Measurements from ENCODE around the gene SPAG6. TPM values are rescaled to one million over a fixed set of nuclear protein-coding genes. Genes with fewer than 3 reads are reported as not detected.

Gene SPAG6
- total RNA-seq, 1 donor from 2014 or later: not detected

DNA sequence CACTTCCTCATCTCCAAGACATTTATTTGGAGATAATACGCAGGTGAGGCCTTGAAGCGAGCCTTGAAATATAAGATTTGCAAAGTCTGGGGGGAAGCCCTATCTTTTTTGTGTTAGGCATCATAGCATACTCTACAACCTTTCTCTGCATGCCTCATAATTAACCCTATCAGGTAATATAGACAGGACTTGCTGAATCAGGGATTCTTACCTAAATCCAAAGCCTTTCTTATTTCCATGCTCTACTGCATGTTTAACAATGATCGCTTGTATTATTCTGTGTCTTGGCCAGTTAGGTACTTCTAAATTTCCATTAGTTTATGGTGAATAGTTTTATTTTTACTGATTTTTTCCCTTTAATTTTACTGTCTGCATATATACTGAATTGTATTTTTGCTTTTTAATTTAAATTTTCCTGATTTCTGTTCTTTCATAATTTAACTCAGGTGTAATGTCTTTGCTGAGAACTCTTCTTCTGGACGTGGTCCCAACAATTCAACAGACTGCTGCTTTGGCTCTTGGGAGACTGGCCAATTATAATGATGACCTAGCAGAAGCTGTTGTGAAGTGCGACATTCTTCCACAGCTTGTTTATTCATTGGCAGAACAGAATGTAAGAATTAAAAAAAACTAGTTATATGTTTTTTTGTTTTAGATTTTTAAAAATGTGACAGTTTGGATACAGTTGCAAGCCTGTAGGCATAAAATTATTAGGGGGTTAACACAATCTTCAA, 19.3 kb downstream of the SPAG6 start:
- FAIRE-seq: no peak
- H3K36me3 ChIP-seq (ENCODE audit: control insufficient read depth, insufficient read depth, low read length): no peaks in the 10 kb centered on the region
- H3K4me3 ChIP-seq (ENCODE audit: low read depth, low read length): no peak overlapping the region
- no peak for DNase-seq (ENCODE audit: low read depth)
- TF ChIP-seq CTCF (IDR thresholded peaks at IDR 0.05; ENCODE audit: insufficient read depth, low read length, severe bottlenecking): no peak
- H3K27me3 ChIP-seq (ENCODE audit: control insufficient read depth, insufficient read depth, low read length): no peaks in the 10 kb centered on the region

DNA sequence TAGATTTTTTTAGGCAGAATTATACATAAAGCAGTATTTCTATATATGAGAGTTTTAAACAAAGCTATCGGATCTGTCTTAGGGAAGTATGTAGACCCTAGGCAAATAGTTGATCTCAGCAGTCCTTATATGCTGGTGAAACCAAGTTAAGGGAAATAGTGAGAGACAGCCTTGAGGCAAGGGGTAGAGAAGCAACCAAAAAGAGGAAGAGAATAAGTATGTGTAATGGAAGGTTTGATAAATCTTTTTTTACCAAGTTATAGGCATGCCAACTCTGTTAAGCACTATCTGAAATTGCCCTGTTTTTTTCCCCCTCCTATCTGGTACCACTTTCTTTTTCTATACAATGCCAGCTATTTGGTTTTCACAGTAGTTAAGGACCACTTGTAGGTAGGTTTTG, 19.9 kb downstream of the SPAG6 start:
- H3K27me3 ChIP-seq (ENCODE audit: control insufficient read depth, insufficient read depth, low read length): no peaks in the 10 kb centered on the region
- no peak overlapping the region for H3K4me3 ChIP-seq (ENCODE audit: low read depth, low read length)
- TF ChIP-seq CTCF (IDR thresholded peaks at IDR 0.05; ENCODE audit: insufficient read depth, low read length, severe bottlenecking): no peak
- DNase-seq (ENCODE audit: low read depth) (no peak), FAIRE-seq (no peak)
- H3K36me3 ChIP-seq (ENCODE audit: control insufficient read depth, insufficient read depth, low read length): no peaks in the 10 kb centered on the region

DNA sequence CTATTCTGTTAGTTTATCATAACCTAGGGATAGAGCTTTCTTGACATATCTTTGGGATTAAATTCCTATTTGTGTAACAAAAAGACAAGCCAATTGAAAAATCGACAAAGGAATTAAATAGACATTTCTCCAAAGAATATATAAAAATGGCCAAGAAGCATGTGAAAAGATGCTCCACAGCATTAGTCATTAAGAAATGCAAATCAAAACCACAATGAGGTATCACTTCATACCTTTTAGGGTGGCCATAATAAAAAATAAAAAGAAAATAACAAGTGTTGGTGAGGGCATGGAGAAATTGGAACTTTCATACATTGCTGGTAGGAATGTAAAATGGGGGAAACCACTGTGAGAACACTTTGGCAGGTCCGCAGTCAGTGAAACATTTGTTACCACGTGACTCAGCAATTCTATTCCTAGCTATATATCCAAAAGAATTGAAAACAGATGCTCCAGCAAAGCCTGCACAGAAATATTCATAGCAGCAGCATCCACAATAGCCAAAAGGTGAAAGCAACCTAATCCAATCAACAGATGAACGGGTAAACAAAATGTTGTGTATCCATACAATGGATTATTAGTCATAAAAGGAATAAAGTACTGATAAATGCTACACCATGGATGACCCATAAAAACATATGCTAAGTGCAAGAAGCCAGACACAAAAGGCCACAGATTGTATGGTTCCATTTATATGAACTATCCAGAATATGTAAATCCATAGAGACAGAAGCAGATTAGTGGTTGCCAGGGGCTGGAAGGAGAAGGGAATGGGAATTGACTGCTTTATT, 20.5 kb downstream of the SPAG6 start:
- DNase-seq (ENCODE audit: low read depth): no peak
- Histone ChIP-seq H3K4me3 (ENCODE audit: low read depth, low read length) (no peak overlapping the region), H3K36me3 (ENCODE audit: control insufficient read depth, insufficient read depth, low read length) (no peaks in the 10 kb centered on the region), H3K27me3 (ENCODE audit: control insufficient read depth, insufficient read depth, low read length) (no peaks in the 10 kb centered on the region)
- TF ChIP-seq CTCF (IDR thresholded peaks at IDR 0.05; ENCODE audit: insufficient read depth, low read length, severe bottlenecking): no peak
- FAIRE-seq: no peak

DNA sequence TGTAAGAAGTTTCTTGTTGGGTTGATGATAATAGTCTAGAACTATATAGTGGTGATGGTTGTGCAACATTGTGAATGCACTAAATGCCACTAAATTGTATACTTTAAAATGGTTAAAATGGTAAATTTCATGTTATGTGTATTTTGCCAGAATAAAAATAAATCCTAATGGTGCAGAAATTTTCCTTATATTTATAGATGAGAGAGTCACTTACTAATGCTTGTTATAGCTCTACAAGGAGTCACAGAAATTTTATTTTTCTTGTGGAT, 21.1 kb downstream of the SPAG6 start:
- DNase-seq (ENCODE audit: low read depth): no peak
- Histone ChIP-seq H3K27me3 (ENCODE audit: control insufficient read depth, insufficient read depth, low read length) (no peaks in the 10 kb centered on the region), H3K36me3 (ENCODE audit: control insufficient read depth, insufficient read depth, low read length) (no peaks in the 10 kb centered on the region), H3K4me3 (ENCODE audit: low read depth, low read length) (no peak overlapping the region)
- FAIRE-seq: no peak
- no peak for TF ChIP-seq CTCF (IDR thresholded peaks at IDR 0.05; ENCODE audit: insufficient read depth, low read length, severe bottlenecking)

DNA sequence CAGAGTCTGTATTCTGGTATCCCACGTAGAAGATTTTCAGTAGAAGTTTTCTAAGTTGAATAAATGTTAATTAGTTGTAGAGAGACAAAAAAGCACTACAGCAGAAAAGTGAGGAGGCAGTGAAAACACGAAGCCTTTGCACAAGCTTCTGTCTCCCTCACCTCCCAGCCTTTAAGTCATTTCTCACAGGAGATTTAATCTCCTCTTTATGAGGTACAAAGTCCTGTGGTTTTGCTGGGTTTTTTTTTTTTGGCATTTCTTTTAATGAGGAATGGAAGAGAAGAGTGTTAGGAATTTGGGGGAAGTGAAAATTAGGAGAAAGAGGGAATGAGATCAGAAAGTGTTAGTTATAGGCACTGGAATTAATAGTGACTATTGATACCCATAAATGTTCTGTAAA, 21.5 kb downstream of the SPAG6 start:
- no peak overlapping the region for H3K4me3 ChIP-seq (ENCODE audit: low read depth, low read length)
- H3K27me3 ChIP-seq (ENCODE audit: control insufficient read depth, insufficient read depth, low read length): no peaks in the 10 kb centered on the region
- no peak for FAIRE-seq
- TF ChIP-seq CTCF (IDR thresholded peaks at IDR 0.05; ENCODE audit: insufficient read depth, low read length, severe bottlenecking): no peak
- no peaks in the 10 kb centered on the region for H3K36me3 ChIP-seq (ENCODE audit: control insufficient read depth, insufficient read depth, low read length)
- DNase-seq (ENCODE audit: low read depth): no peak
